K562 (cell line): ENCODE measurements around the gene CCDC60. TPM values are rescaled to one million over a fixed set of nuclear protein-coding genes. Genes with fewer than 3 reads are reported as not detected.

Source experiments
- ATAC-seq: fragments of 200-7000 bp; cut with Tn5 transposase; 3 replicates; pipeline ENCODE4 v1.9.1; 2020; ENCODE audit warnings: moderate library complexity
- BruUV-seq: library from RNA; stranded (reverse); fragments of 400-500 nt; replicated peaks from 2 replicates; lab custom pipeline; 2021; lab: Mats Ljungman, UMichigan
- CTCF ChIA-PET: fragments of 300-600 bp; formaldehyde crosslinking; extraction: SDS; loops from one replicate; lab custom pipeline; 2021; ENCODE audit warnings: low intra/inter-chr PET ratio; lab: Yijun Ruan, JAX
- POLR2A ChIA-PET: fragments of 300-600, 350-650 bp; sonication (Branson Sonifier 250); formaldehyde crosslinking; extraction: SDS; loops from one replicate; lab custom pipeline; 2021; ENCODE audit warnings: antibody characterized with exemption, inconsistent platforms; lab: Yijun Ruan, JAX
- DNase-seq, 4 experiments: peaks; one replicate each; pipeline versions ENCODE4 v3.0.0 to v3.0.0-alpha.2; 2011 to 2018; ENCODE audit warnings: low spot score in 3 of 4, mixed read lengths in 3 of 4; ENCODE audit errors: extremely low read depth in 1 of 4
- FAIRE-seq: peaks from 2 replicates; lab custom pipeline; 2011; peaks lifted over from hg19 to GRCh38; lab: Jason Lieb, UNC
- H2AFZ ChIP-seq: 2 replicates; pipeline ENCODE4 v1.6.0; 2011; ENCODE audit warnings: low read depth, low read length, control low read depth, inconsistent platforms
- H3K27ac ChIP-seq: fragments of 200-600 bp; 3 replicates; pipeline ENCODE4 v1.8.0; 2011; ENCODE audit warnings: low read depth, mild to moderate bottlenecking, control low read depth, inconsistent platforms, low read length, moderate library complexity, mixed read lengths; ENCODE audit errors: extremely low read depth
- H3K27me3 ChIP-seq, 2 experiments: fragments of 300-600 bp in 1 of 2; 2 replicates in 1 of 2; 3 replicates in 1 of 2; pipeline versions ENCODE4 v1.6.0 to v1.8.0; 2011; ENCODE audit warnings: inconsistent platforms in 2 of 2, low read length in 2 of 2, mild to moderate bottlenecking in 1 of 2, mixed read lengths in 1 of 2, moderate library complexity in 1 of 2; ENCODE audit not compliant: control insufficient read depth in 2 of 2, insufficient read depth in 2 of 2
- H3K36me3 ChIP-seq: fragments of 300-600 bp; 3 replicates; pipeline ENCODE4 v1.8.0; 2011; ENCODE audit warnings: mild to moderate bottlenecking, low read length, inconsistent platforms; ENCODE audit not compliant: control insufficient read depth, insufficient read depth
- H3K4me1 ChIP-seq, 2 experiments: fragments of 200-600 bp in 1 of 2; replicated peaks in 1 of 2; 2 replicates in 1 of 2; 3 replicates in 1 of 2; pipeline versions ENCODE4 v1.5.1 to v1.8.0; 2011; ENCODE audit warnings: inconsistent platforms in 2 of 2, low read length in 2 of 2, mild to moderate bottlenecking in 1 of 2, mixed read lengths in 1 of 2, moderate library complexity in 1 of 2; ENCODE audit not compliant: control insufficient read depth in 2 of 2, insufficient read depth in 2 of 2
- H3K4me2 ChIP-seq: 2 replicates; pipeline ENCODE4 v1.6.1; 2011; ENCODE audit warnings: low read length, control low read depth, inconsistent platforms, mixed read lengths; ENCODE audit not compliant: insufficient read depth
- H3K4me3 ChIP-seq: fragments of 200-600 bp; sonication (generic), shearing (Covaris generic); 2 replicates; pipeline ENCODE4 v1.5.1; 2016; ENCODE audit warnings: control low read depth, inconsistent platforms
- H3K79me2 ChIP-seq: fragments of 200-600 bp; 3 replicates; pipeline ENCODE4 v1.8.0; 2011; ENCODE audit warnings: low read length, inconsistent platforms; ENCODE audit not compliant: control insufficient read depth, insufficient read depth
- H3K9ac ChIP-seq, 2 experiments: 2 replicates each; pipeline versions ENCODE4 v1.6.0 to v1.6.1; 2011; ENCODE audit warnings: low read depth in 2 of 2, low read length in 2 of 2, control low read depth in 1 of 2, inconsistent platforms in 1 of 2, mild to moderate bottlenecking in 1 of 2, mixed read lengths in 1 of 2; ENCODE audit not compliant: insufficient read depth in 1 of 2
- H3K9me1 ChIP-seq: one replicate; pipeline ENCODE4 v1.6.0; 2011; ENCODE audit warnings: inconsistent platforms, mild to moderate bottlenecking, low read length, moderate library complexity; ENCODE audit not compliant: control insufficient read depth, insufficient read depth
- H3K9me3 ChIP-seq: replicated peaks from 2 replicates; pipeline ENCODE4 v1.5.1; 2011; ENCODE audit warnings: low read depth, low read length, inconsistent platforms; ENCODE audit not compliant: control insufficient read depth, insufficient read depth
- H4K20me1 ChIP-seq: replicated peaks from 2 replicates; pipeline ENCODE4 v1.6.1; 2011; ENCODE audit warnings: low read length, inconsistent platforms, mixed read lengths; ENCODE audit not compliant: control insufficient read depth, insufficient read depth
- CHD2 ChIP-seq: IDR thresholded peaks from 2 replicates; pipeline ENCODE4 v1.6.1; 2011; ENCODE audit warnings: low read depth, low read length
- E2F1 ChIP-seq: sonication (generic); formaldehyde crosslinking; IDR thresholded peaks from 2 replicates; pipeline ENCODE4 v1.8.1; 2023; ENCODE audit warnings: mild to moderate bottlenecking, missing genetic modification reagents, moderate library complexity
- GATA2 ChIP-seq: sonication (generic); formaldehyde crosslinking; IDR thresholded peaks from 2 replicates; pipeline ENCODE4 v1.4.0; 2020; ENCODE audit warnings: mild to moderate bottlenecking, missing genetic modification reagents
- HNRNPH1 ChIP-seq: fragments of 200-400 bp; formaldehyde crosslinking; optimal IDR thresholded peaks from 2 replicates; pipeline ENCODE3; 2017; ENCODE audit warnings: low read depth, mild to moderate bottlenecking, low read length, moderate library complexity
- LARP7 ChIP-seq: fragments of 450-650 bp; IDR thresholded peaks from 2 replicates; pipeline ENCODE4 v1.6.1; 2016
- MTF1 ChIP-seq: fragments of 250-450 bp; sonication (Bioruptor Pico); IDR thresholded peaks from 2 replicates; pipeline ENCODE4 v1.9.0; 2021; ENCODE audit warnings: moderate library complexity, mild to moderate bottlenecking, inconsistent platforms, borderline replicate concordance
- NCOA2 ChIP-seq, 2 experiments: fragments of 450-650 bp; IDR thresholded peaks; 2 replicates each; pipeline ENCODE4 v1.6.1; 2018; ENCODE audit warnings: mild to moderate bottlenecking in 2 of 2, moderate library complexity in 1 of 2; ENCODE audit not compliant: partially characterized antibody in 2 of 2
- RBBP5 ChIP-seq: fragments of 200-600 bp; sonication (generic); IDR thresholded peaks from 2 replicates; pipeline ENCODE4 v1.6.1; 2012; ENCODE audit warnings: borderline replicate concordance, mild to moderate bottlenecking, low read length, control low read depth, inconsistent platforms; ENCODE audit not compliant: insufficient read depth, poor library complexity, severe bottlenecking
- RBM22 ChIP-seq: fragments of 200-400 bp; formaldehyde crosslinking; IDR thresholded peaks from 2 replicates; pipeline ENCODE4 v1.6.1; 2018; ENCODE audit warnings: low read length, low read depth; ENCODE audit not compliant: poor library complexity, severe bottlenecking
- SMARCA5 ChIP-seq: fragments of 450-650 bp; IDR thresholded peaks from 2 replicates; pipeline ENCODE4 v1.6.1; 2016
- TBP ChIP-seq: optimal IDR thresholded peaks from 2 replicates; pipeline ENCODE3; 2011; ENCODE audit warnings: low read depth, low read length, improper control_type of control experiment
- TEAD4 ChIP-seq, 2 experiments: sonication (generic) in 1 of 2; formaldehyde crosslinking in 1 of 2; IDR thresholded peaks; 2 replicates each; pipeline versions ENCODE4 v1.6.1 to v1.8.0; 2012 to 2022; ENCODE audit warnings: borderline replicate concordance in 1 of 2, inconsistent platforms in 1 of 2, low read length in 1 of 2, mild to moderate bottlenecking in 1 of 2, missing genetic modification reagents in 1 of 2
- ZFPM2 ChIP-seq: fragments of 250-450 bp; sonication (Bioruptor Pico); IDR thresholded peaks from 2 replicates; pipeline ENCODE4 v1.5.1; 2022; ENCODE audit warnings: mild to moderate bottlenecking
- ZKSCAN3 ChIP-seq: fragments of 250-450 bp; sonication (Bioruptor Pico); IDR thresholded peaks from 2 replicates; pipeline ENCODE4 v1.4.0; 2020
- ZNF639 ChIP-seq, 2 experiments: fragments of 200-800 bp in 1 of 2; sonication (Bioruptor generic) in 1 of 2; sonication (generic) in 1 of 2; formaldehyde crosslinking in 1 of 2; IDR thresholded peaks in 1 of 2; conservative IDR thresholded peaks in 1 of 2; 2 replicates each; pipeline versions ENCODE4 v1.5.0 to v1.6.1; 2016 to 2020; ENCODE audit warnings: missing compliant biosample characterization in 1 of 2, missing genetic modification characterization in 1 of 2, missing genetic modification reagents in 1 of 2
- ZNF699 ChIP-seq: fragments of 250-450 bp; sonication (Bioruptor Pico); IDR thresholded peaks from 2 replicates; pipeline ENCODE4 v1.8.0; 2021; ENCODE audit warnings: mild to moderate bottlenecking, moderate library complexity; ENCODE audit not compliant: insufficient replicate concordance
- WGBS: fragments of 100-300 bp; shearing (Covaris generic); methylation state at CpG from one replicate; pipeline ENCODE4 v1.1.6; 2016; ENCODE audit warnings: low coverage, mixed read lengths; ENCODE audit not compliant: insufficient coverage; ENCODE audit errors: missing lambda C conversion rate; 5-methylcytosine and 5-hydroxymethylcytosine counted together
- in situ Hi-C: fragments of 300-500 bp; cut with MboI; formaldehyde crosslinking; loops from 4 replicates; pipeline ENCODE4 v1.15.0; 2018; ENCODE audit warnings: inconsistent platforms, mixed read lengths
- intact Hi-C: fragments of 100-400 bp; cut with micrococcal nuclease; formaldehyde crosslinking; loops from 2 replicates; pipeline ENCODE4 v1.14.2; 2022
- polyA plus RNA-seq, 8 experiments: library from polyadenylated mRNA; depleted of rRNA in 4 of 8; stranded (reverse) in 5 of 8; unstranded in 3 of 8; fragments of >200 nt; fragmentation: Nextera tagmentation in 2 of 8; fragmentation: Illumina TruSeq in 1 of 8; extraction: Ambion mirVana in 2 of 8; extraction: Trizol in 1 of 8; gene quantifications; 2 replicates each; pipeline versions ENCODE4 v1.2.1 to v1.2.3, GENCODE V29; 2011 to 2014; ENCODE audit warnings: inconsistent platforms in 1 of 8, missing spikeins in 1 of 8
- total RNA-seq, 7 experiments: library from RNA; depleted of rRNA in 6 of 7; stranded (reverse); fragments of >200 nt in 6 of 7; fragmentation: Illumina TruSeq in 2 of 7; extraction: Trizol in 2 of 7; gene quantifications; 2 replicates each; pipeline versions ENCODE4 v1.2.1 to v1.2.3, GENCODE V29; 2011 to 2021; ENCODE audit warnings: low replicate concordance in 1 of 7
- TF ChIP-seq, protein P1 (sequence below): sonication (generic); formaldehyde crosslinking; IDR thresholded peaks from 2 replicates; pipeline ENCODE4 v1.8.1; 2022; ENCODE audit warnings: missing genetic modification reagents
- TF ChIP-seq, protein P2 (sequence below), 2 experiments: fragments of 250-450 bp in 1 of 2; fragments of 450-650 bp in 1 of 2; sonication (Bioruptor Pico) in 1 of 2; IDR thresholded peaks; 2 replicates each; pipeline versions ENCODE4 v1.6.1 to v1.8.0; 2016 to 2021; ENCODE audit warnings: mild to moderate bottlenecking in 2 of 2, moderate library complexity in 2 of 2, missing compliant biosample characterization in 1 of 2, missing genetic modification characterization in 1 of 2

Gene CCDC60
- total and polyA plus RNA-seq, 9 of the 15 experiments (the other 6 are each of a cell fraction or from before 2014, with no cell fraction given) = not detected

GRCh38 chr12:119375883-119376190, 41.3 kb downstream of the CCDC60 start (continued):
- TF ChIP-seq, protein P1, sequence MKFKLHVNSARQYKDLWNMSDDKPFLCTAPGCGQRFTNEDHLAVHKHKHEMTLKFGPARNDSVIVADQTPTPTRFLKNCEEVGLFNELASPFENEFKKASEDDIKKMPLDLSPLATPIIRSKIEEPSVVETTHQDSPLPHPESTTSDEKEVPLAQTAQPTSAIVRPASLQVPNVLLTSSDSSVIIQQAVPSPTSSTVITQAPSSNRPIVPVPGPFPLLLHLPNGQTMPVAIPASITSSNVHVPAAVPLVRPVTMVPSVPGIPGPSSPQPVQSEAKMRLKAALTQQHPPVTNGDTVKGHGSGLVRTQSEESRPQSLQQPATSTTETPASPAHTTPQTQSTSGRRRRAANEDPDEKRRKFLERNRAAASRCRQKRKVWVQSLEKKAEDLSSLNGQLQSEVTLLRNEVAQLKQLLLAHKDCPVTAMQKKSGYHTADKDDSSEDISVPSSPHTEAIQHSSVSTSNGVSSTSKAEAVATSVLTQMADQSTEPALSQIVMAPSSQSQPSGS (CRISPR knock-in tag) = no peak
- no peak for TF ChIP-seq MTF1 (CRISPR knock-in tag)
- no peak for TF ChIP-seq ZNF699
- TF ChIP-seq, protein P2, sequence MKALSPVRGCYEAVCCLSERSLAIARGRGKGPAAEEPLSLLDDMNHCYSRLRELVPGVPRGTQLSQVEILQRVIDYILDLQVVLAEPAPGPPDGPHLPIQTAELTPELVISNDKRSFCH (CRISPR knock-in tag; IDR thresholded peaks at IDR 0.05) = no peak
- TF ChIP-seq, protein P2 (tag; IDR thresholded peaks at IDR 0.05) = no peak
- TF ChIP-seq RBBP5 = no peak
- no peak for TF ChIP-seq SMARCA5
- no peak for TF ChIP-seq HNRNPH1
- TF ChIP-seq NCOA2 (IDR thresholded peaks at IDR 0.05; ENCODE audit: partially characterized antibody in 2 of 2) = no peak
- no peak for TF ChIP-seq CHD2

DNA sequence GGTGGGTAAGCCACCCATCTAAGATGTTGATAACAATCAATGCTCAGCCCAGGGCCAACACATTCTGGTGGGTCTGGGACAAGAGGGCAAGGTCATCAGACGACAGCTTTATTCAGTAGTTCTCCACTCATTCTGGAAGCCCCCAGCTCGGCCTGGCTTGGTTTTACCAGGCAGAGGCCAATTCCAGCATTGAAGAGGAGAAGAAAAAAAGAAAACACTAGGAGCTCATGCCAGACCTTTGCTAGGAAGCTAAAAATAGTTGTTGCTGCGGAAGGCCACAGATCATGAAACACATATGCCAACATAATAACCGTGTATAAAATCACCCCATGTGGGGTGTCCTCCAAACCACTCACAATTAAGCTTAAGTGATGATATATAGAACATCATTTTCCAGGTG, 44.4 kb downstream of the CCDC60 start:
- H3K4me3 ChIP-seq = no peak overlapping the region
- no peaks in the 10 kb centered on the region for H3K36me3 ChIP-seq
- H2AFZ ChIP-seq = no peak overlapping the region
- FAIRE-seq (no peak), DNase-seq (no peak), ATAC-seq (no peak)
- 2% methylated on average over 4 of the region's 4 CpGs for WGBS
- intact Hi-C loops (no loop called here), in situ Hi-C loops (no loop called here)
- no peaks in the 10 kb centered on the region for H4K20me1 ChIP-seq
- CTCF ChIA-PET = no interaction called here
- no peak overlapping the region for H3K9ac ChIP-seq
- H3K27ac ChIP-seq = no peak overlapping the region
- peaks cover 0 to 11% of the 10 kb centered on the region in 2 experiments; a peak in 2 of 5 replicates for H3K27me3 ChIP-seq
- no peaks in the 10 kb centered on the region for H3K9me3 ChIP-seq
- BruUV-seq = no TSS peak
- H3K9me1 ChIP-seq = no peaks in the 10 kb centered on the region
- H3K79me2 ChIP-seq = no peaks in the 10 kb centered on the region
- POLR2A ChIA-PET = interaction anchor here (0.7 kb wide), 1 partner anchor 1610 kb away, joined by 3 read pairs; no protein-coding TSS in a partner anchor
- no peak overlapping the region for H3K4me2 ChIP-seq
- no peaks in the 10 kb centered on the region for H3K4me1 ChIP-seq
- TF ChIP-seq E2F1 (CRISPR knock-in tag) = no peak
- TF ChIP-seq ZFPM2 = no peak
- TF ChIP-seq LARP7 = no peak
- TF ChIP-seq TBP = no peak
- TF ChIP-seq ZNF639 (CRISPR knock-in tag; conservative IDR thresholded peaks at IDR 0.05 in 1 of 2, IDR thresholded peaks at IDR 0.05 in 1 of 2) = no peak
- no peak for TF ChIP-seq TEAD4 (IDR thresholded peaks at IDR 0.05; ENCODE audit: low read length)
- TF ChIP-seq TEAD4 (CRISPR knock-in tag; IDR thresholded peaks at IDR 0.05; ENCODE audit: borderline replicate concordance) = no peak
- TF ChIP-seq ZKSCAN3 = no peak
- no peak for TF ChIP-seq RBM22
- no peak for TF ChIP-seq GATA2 (CRISPR knock-in tag)
